ENCODE data around the gene GID8. TPM values are rescaled to one million over a fixed set of nuclear protein-coding genes. Genes with fewer than 3 reads are reported as not detected.

Gene GID8
- total RNA-seq, 4 donors from 2014 or later, result 23.4 to 33.4 (median 29.7) TPM

DNA sequence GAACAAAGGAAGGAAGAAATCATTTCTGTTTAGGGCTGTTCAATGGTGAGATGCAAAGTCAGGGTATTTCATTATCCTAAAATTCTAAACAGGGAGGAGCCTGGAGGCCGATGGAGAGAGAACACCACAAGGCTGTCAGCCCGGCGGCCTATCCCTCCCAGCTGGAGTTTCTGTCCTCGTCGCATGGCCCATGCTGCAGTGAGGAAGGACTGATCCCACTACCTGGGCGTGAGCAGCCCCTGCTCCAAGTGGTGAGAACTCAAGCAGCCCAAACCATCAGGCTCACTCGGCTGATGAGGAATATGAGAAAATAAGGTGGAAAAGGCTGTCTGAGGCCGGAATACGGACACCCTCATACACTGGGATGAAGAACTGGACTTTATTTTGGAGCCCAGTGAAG, 42.4 kb upstream of the GID8 start:
- DNase-seq (ENCODE audit: low spot score in 2 of 2), result no peak
- 83 to 91% methylated on average over 9 of the region's 9 CpGs for WGBS, 2 donors
- peaks cover 0 to 63% (median 28%) of the 10 kb centered on the region in 3 donors for H3K36me3 ChIP-seq
- H3K4me3 ChIP-seq, result no peak overlapping the region
- H3K9me3 ChIP-seq, result no peaks in the 10 kb centered on the region
- H3K27me3 ChIP-seq, result no peaks in the 10 kb centered on the region
- peaks cover 0 to 19% (median 13%) of the 10 kb centered on the region in 4 donors for H3K4me1 ChIP-seq
- H3K27ac ChIP-seq, result no peak overlapping the region
- TF ChIP-seq POLR2A (IDR thresholded peaks at IDR 0.05), result no peak
- TF ChIP-seq EP300 (IDR thresholded peaks at IDR 0.05), result no peak
- TF ChIP-seq, protein P1, sequence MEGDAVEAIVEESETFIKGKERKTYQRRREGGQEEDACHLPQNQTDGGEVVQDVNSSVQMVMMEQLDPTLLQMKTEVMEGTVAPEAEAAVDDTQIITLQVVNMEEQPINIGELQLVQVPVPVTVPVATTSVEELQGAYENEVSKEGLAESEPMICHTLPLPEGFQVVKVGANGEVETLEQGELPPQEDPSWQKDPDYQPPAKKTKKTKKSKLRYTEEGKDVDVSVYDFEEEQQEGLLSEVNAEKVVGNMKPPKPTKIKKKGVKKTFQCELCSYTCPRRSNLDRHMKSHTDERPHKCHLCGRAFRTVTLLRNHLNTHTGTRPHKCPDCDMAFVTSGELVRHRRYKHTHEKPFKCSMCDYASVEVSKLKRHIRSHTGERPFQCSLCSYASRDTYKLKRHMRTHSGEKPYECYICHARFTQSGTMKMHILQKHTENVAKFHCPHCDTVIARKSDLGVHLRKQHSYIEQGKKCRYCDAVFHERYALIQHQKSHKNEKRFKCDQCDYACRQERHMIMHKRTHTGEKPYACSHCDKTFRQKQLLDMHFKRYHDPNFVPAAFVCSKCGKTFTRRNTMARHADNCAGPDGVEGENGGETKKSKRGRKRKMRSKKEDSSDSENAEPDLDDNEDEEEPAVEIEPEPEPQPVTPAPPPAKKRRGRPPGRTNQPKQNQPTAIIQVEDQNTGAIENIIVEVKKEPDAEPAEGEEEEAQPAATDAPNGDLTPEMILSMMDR (IDR thresholded peaks at IDR 0.05), result no peak

GRCh38 chr20:62896526-62896925, 41.4 kb upstream of the GID8 start:
- H3K27ac ChIP-seq, result no peak overlapping the region
- H3K9me3 ChIP-seq, result no peaks in the 10 kb centered on the region
- 87 to 89% methylated on average over 9 to 16 of the region's 16 CpGs for WGBS, 2 donors
- DNase-seq (ENCODE audit: low spot score in 2 of 2), result no peak
- H3K27me3 ChIP-seq, result no peaks in the 10 kb centered on the region
- no peak for TF ChIP-seq POLR2A (IDR thresholded peaks at IDR 0.05)
- TF ChIP-seq, protein P1 (IDR thresholded peaks at IDR 0.05), result no peak
- TF ChIP-seq EP300 (IDR thresholded peaks at IDR 0.05), result no peak
- H3K36me3 ChIP-seq, result peaks cover 0 to 59% (median 23%) of the 10 kb centered on the region in 3 donors
- peaks cover 0 to 22% (median 13%) of the 10 kb centered on the region in 4 donors for H3K4me1 ChIP-seq
- no peak overlapping the region for H3K4me3 ChIP-seq

DNA sequence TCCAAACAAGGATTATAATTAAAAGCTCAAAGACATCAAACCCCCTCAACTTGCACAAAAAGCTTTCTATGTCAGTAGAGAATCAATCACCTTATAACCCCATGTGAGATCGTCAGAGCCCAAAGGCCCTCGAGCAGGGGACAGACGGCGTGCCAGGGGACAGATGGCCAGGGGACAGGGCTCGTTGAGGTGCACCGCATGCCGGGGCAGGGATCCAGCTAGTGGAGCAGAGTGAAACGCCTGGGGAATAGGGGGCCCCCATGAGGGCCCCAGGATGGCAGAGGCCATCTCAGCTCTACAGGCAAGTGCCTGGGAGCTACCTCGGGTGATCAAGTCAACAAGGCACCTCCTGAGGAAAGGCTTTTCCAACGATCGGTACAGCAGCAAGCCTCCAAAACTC, 40.3 kb upstream of the GID8 start:
- WGBS, 2 donors, result 57 to 72% methylated on average over 10 to 11 of the region's 11 CpGs
- Histone ChIP-seq H3K27me3 (no peaks in the 10 kb centered on the region), H3K36me3 (peaks cover 0 to 59% (median 17%) of the 10 kb centered on the region in 3 donors), H3K9me3 (no peaks in the 10 kb centered on the region), H3K4me3 (no peak overlapping the region), H3K4me1 (peaks cover 0 to 22% (median 13%) of the 10 kb centered on the region in 4 donors), H3K27ac (no peak overlapping the region)
- TF ChIP-seq POLR2A (IDR thresholded peaks at IDR 0.05) (no peak), EP300 (IDR thresholded peaks at IDR 0.05) (no peak)
- TF ChIP-seq, protein P1 (IDR thresholded peaks at IDR 0.05), result no peak
- DNase-seq (ENCODE audit: low spot score in 2 of 2), result no peak

DNA sequence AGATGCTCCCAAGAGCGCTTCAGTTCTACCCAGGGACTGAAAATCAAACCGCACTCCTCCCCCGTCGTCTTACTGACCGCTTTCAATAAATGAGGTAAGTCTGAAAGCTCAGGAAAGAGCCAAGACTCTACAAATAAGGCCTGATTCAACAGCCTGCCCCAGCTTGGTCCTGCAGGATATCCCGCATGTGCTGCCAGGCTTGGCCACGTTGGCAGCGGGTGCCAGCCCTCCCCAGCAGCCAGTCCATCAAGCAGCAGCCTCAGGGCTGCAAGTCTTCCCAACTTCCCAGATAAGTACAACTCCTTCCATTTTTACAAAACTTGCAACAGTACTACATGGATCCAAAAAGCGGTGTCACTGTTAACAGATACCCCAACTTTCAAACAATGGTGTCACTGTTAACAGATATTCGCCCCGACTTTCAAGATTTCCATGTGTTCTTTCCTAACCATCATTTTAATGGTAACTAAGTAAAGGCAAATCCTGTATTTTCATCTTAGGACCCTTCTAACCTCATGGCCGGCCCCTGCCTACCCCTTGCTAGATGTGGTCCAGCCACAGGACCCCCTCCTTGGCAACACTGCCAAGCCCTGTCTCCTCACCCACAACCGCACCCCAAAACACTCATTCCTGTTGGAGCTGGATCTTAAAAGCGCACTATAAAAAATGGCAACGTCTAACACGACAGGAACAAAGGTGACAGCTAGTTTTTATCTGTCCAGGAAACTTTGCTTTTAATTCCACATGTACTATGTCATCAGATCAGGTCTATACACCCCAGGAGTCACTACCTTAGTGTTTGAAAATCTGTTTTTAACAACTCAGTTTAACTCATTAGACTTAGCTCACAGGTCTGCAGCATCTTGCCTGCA, 39.6 kb upstream of the GID8 start:
- Histone ChIP-seq H3K9me3 (no peaks in the 10 kb centered on the region), H3K36me3 (peaks cover 0 to 59% (median 13%) of the 10 kb centered on the region in 3 donors), H3K27me3 (no peaks in the 10 kb centered on the region), H3K4me1 (peaks cover 0 to 22% (median 13%) of the 10 kb centered on the region in 4 donors), H3K27ac (no peak overlapping the region), H3K4me3 (no peak overlapping the region)
- TF ChIP-seq, protein P1 (IDR thresholded peaks at IDR 0.05), result no peak
- TF ChIP-seq EP300 (IDR thresholded peaks at IDR 0.05), result no peak
- TF ChIP-seq POLR2A (IDR thresholded peaks at IDR 0.05), result no peak
- no peak for DNase-seq (ENCODE audit: low spot score in 2 of 2)
- 80 to 81% methylated on average over 16 of the region's 16 CpGs for WGBS, 2 donors

DNA sequence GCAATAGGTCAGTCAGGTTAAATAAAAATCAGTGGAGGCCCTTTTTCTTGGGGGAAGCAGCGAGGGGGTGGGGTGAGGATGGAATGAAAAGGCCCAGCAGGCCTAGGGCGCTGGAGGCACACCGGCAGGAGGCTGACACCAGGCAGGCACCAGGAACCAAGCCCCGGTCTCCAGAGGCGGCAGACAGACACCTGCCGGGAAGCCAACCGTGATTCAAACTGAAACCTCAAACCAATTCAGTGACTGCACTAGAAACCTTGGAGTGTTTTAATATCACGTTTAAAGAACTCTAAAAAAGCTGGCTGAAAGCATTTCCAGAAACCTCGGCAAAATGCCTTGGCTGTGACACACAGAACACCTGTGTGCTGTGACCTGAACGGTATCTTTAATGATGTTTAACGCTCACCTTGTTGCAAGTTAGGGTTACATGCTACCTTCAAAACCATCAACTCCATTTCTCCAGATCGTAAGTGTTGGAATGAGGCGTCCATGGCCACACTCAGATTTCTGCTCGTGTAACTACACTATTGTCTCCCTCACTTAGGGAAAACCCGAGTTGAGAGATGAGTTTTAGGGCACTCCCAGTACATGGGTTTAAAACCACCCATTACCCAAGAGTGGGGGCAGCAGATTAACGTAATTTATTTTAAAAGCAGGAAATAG, 38.8 kb upstream of the GID8 start:
- 34 to 42% methylated on average over 16 of the region's 16 CpGs for WGBS, 2 donors
- Histone ChIP-seq H3K36me3 (peaks cover 0 to 59% (median 5%) of the 10 kb centered on the region in 3 donors), H3K27me3 (no peaks in the 10 kb centered on the region), H3K4me3 (no peak overlapping the region), H3K27ac (no peak overlapping the region), H3K4me1 (peaks cover 0 to 22% (median 13%) of the 10 kb centered on the region in 4 donors), H3K9me3 (no peaks in the 10 kb centered on the region)
- TF ChIP-seq EP300 (IDR thresholded peaks at IDR 0.05) (no peak), POLR2A (IDR thresholded peaks at IDR 0.05) (no peak)
- TF ChIP-seq, protein P1 (IDR thresholded peaks at IDR 0.05), result no peak
- no peak for DNase-seq (ENCODE audit: low spot score in 2 of 2)
